ACC112 (cell line): ENCODE results near the gene LIMCH1.
A peak's percentile ranks its signal among the peaks of the same experiment; 100 is the strongest.
"Not testable (repeated sequence)": the region's sequence is repeated elsewhere in the genome, so short reads cannot be mapped to it uniquely, and the experiment has no call there.

Source experiments
- H2AFZ ChIP-seq: fragments of 200-600 bp; sonication (generic); one replicate; pipeline ENCODE4 v1.6.0; 2017; ENCODE audit warnings: antibody characterized with exemption, low read length; ENCODE audit not compliant: unreplicated experiment
- H3K27ac ChIP-seq: fragments of 200-600 bp; sonication (generic); 2 replicates; pipeline ENCODE4 v1.5.1; 2014; ENCODE audit warnings: low read depth, mild to moderate bottlenecking, antibody characterized with exemption, low read length, moderate library complexity
- H3K27me3 ChIP-seq: fragments of 200-600 bp; sonication (generic); 2 replicates; pipeline ENCODE4 v1.6.1; 2014; ENCODE audit warnings: mild to moderate bottlenecking, antibody characterized with exemption, low read length, moderate library complexity, mixed read lengths; ENCODE audit not compliant: insufficient read depth
- H3K36me3 ChIP-seq: fragments of 200-600 bp; sonication (generic); 2 replicates; pipeline ENCODE4 v1.6.1; 2016; ENCODE audit warnings: mild to moderate bottlenecking, antibody characterized with exemption, low read length, moderate library complexity, mixed read lengths; ENCODE audit not compliant: insufficient read depth
- H3K4me1 ChIP-seq: fragments of 200-600 bp; sonication (generic); one replicate; pipeline ENCODE4 v1.6.1; 2016; ENCODE audit warnings: low read length, mixed read lengths; ENCODE audit not compliant: insufficient read depth, unreplicated experiment, control insufficient read depth
- H3K4me3 ChIP-seq: fragments of 200-600 bp; sonication (generic); 2 replicates; pipeline ENCODE4 v1.5.1; 2014; ENCODE audit warnings: mild to moderate bottlenecking, low read depth, low read length
- H3K79me2 ChIP-seq: fragments of 200-600 bp; sonication (generic); one replicate; pipeline ENCODE4 v1.6.0; 2016; ENCODE audit warnings: low read length; ENCODE audit not compliant: control insufficient read depth, unreplicated experiment, insufficient read depth

LIMCH1 gene

GRCh38 chr4:41719417-41719816 lies 181.5 kb downstream of the LIMCH1 start:
- Histone ChIP-seq H3K36me3 (no peaks in the 10 kb centered on the region), H3K27me3 (no peaks in the 10 kb centered on the region; the same call in none of the 2 replicates), H3K27ac (peak overlapping the region; percentile 58)

GRCh38 chr4:41722181-41722580 lies 184.2 kb downstream of the LIMCH1 start:
- Histone ChIP-seq H2AFZ (no peak overlapping the region), H3K27me3 (0 out of 2 replicates have a peak, but pooled peaks cover 12% of the 10 kb centered on the region), H3K36me3 (no peaks in the 10 kb centered on the region), H3K27ac (no peak overlapping the region), H3K79me2 (no peaks in the 10 kb centered on the region), H3K4me3 (no peak overlapping the region), H3K4me1 (peaks cover 10% of the 10 kb centered on the region)

More at GRCh38 chr4:41719417-41719816, 181.5 kb downstream of the LIMCH1 start:
- Histone ChIP-seq H3K4me3 (no peak overlapping the region), H2AFZ (no peak overlapping the region), H3K4me1 (peaks cover 10% of the 10 kb centered on the region), H3K79me2 (no peaks in the 10 kb centered on the region)

- no peak overlapping the region for H3K4me3 ChIP-seq
- no peak overlapping the region for H2AFZ ChIP-seq
- H3K79me2 ChIP-seq = no peaks in the 10 kb centered on the region
- no peaks in the 10 kb centered on the region for H3K36me3 ChIP-seq
- 0 out of 2 replicates have a peak, but pooled peaks cover 12% of the 10 kb centered on the region for H3K27me3 ChIP-seq
- no peak overlapping the region for H3K27ac ChIP-seq
- H3K4me1 ChIP-seq = peaks cover 10% of the 10 kb centered on the region
Measured at GRCh38 chr4:41723286-41723685, 185.3 kb downstream of the LIMCH1 start.

- no peak overlapping the region for H2AFZ ChIP-seq
- H3K36me3 ChIP-seq = no peaks in the 10 kb centered on the region
- H3K4me3 ChIP-seq = no peak overlapping the region
- H3K27ac ChIP-seq = no peak overlapping the region
- no peaks in the 10 kb centered on the region for H3K4me1 ChIP-seq
- no peaks in the 10 kb centered on the region for H3K79me2 ChIP-seq
- H3K27me3 ChIP-seq = 0 out of 2 replicates have a peak, but pooled peaks cover 22% of the 10 kb centered on the region
Measured at GRCh38 chr4:41725254-41725653, 187.3 kb downstream of the LIMCH1 start.

- Histone ChIP-seq H2AFZ (no peak overlapping the region), H3K27ac (no peak overlapping the region), H3K4me3 (no peak overlapping the region), H3K4me1 (no peaks in the 10 kb centered on the region), H3K27me3 (peaks cover 40% of the 10 kb centered on the region), H3K79me2 (no peaks in the 10 kb centered on the region), H3K36me3 (no peaks in the 10 kb centered on the region)
Measured at GRCh38 chr4:41727861-41728572, 190.1 kb downstream of the LIMCH1 start.

GRCh38 chr4:41728573-41728913 lies 190.6 kb downstream of the LIMCH1 start:
- Histone ChIP-seq H3K27ac (no peak overlapping the region), H3K36me3 (no peaks in the 10 kb centered on the region), H3K4me1 (no peaks in the 10 kb centered on the region), H3K79me2 (no peaks in the 10 kb centered on the region), H3K27me3 (peaks cover 44% of the 10 kb centered on the region), H3K4me3 (no peak overlapping the region), H2AFZ (no peak overlapping the region)

- Histone ChIP-seq H3K4me3 (no peak overlapping the region), H2AFZ (no peak overlapping the region), H3K36me3 (no peaks in the 10 kb centered on the region), H3K79me2 (no peaks in the 10 kb centered on the region), H3K27ac (no peak overlapping the region), H3K4me1 (no peaks in the 10 kb centered on the region), H3K27me3 (peaks cover 48% of the 10 kb centered on the region)
Measured at GRCh38 chr4:41731569-41732126, 193.7 kb downstream of the LIMCH1 start.

- Histone ChIP-seq H3K4me3 (no peak overlapping the region), H3K4me1 (no peaks in the 10 kb centered on the region), H3K79me2 (no peaks in the 10 kb centered on the region), H3K27me3 (peaks cover 53% of the 10 kb centered on the region), H3K27ac (no peak overlapping the region), H2AFZ (no peak overlapping the region), H3K36me3 (no peaks in the 10 kb centered on the region)
Measured at GRCh38 chr4:41734371-41734770, 196.4 kb downstream of the LIMCH1 start.

- not testable (repeated sequence) for H2AFZ ChIP-seq, H3K4me1 ChIP-seq, H3K79me2 ChIP-seq, H3K27ac ChIP-seq, H3K36me3 ChIP-seq, H3K4me3 ChIP-seq
- H3K27me3 ChIP-seq = peaks cover 55% of the 10 kb centered on the region
Measured at GRCh38 chr4:41737491-41737890, 199.5 kb downstream of the LIMCH1 start.

GRCh38 chr4:41741354-41741753 lies 203.4 kb downstream of the LIMCH1 start:
- H3K4me3 ChIP-seq = no peak overlapping the region
- H3K27me3 ChIP-seq = peaks cover 71% of the 10 kb centered on the region
- H3K36me3 ChIP-seq = no peaks in the 10 kb centered on the region
- H3K79me2 ChIP-seq = no peaks in the 10 kb centered on the region
- no peak overlapping the region for H3K27ac ChIP-seq
- no peaks in the 10 kb centered on the region for H3K4me1 ChIP-seq
- H2AFZ ChIP-seq = no peak overlapping the region
